ENCODE results near the gene SMAD6.

The SMAD6 gene

GRCh38 chr15:66721954-66722353 is 19.9 kb downstream of the SMAD6 start:
- DNase-seq: no peak

- DNase-seq: no peak
These were observed 20.9 kb downstream of the SMAD6 start for GRCh38 chr15:66722757-66723540.

GRCh38 chr15:66723826-66724731 is 22.0 kb downstream of the SMAD6 start:
- no peak for DNase-seq

GRCh38 chr15:66724732-66725463 is 22.9 kb downstream of the SMAD6 start:
- no peak for DNase-seq

- DNase-seq: no peak
These were observed 23.4 kb downstream of the SMAD6 start for GRCh38 chr15:66725464-66725785.

- DNase-seq: no peak
These were observed 24.4 kb downstream of the SMAD6 start for GRCh38 chr15:66726386-66726785.

- no peak for DNase-seq
These were observed 27.4 kb downstream of the SMAD6 start for GRCh38 chr15:66729331-66729951.

GRCh38 chr15:66730168-66731021 is 28.4 kb downstream of the SMAD6 start:
- no peak for DNase-seq

- DNase-seq: no peak
These were observed 31.9 kb downstream of the SMAD6 start for GRCh38 chr15:66733976-66734375.

- no peak for DNase-seq
These were observed 33.2 kb downstream of the SMAD6 start for GRCh38 chr15:66734961-66735908.

- no peak for DNase-seq
These were observed 33.9 kb downstream of the SMAD6 start for GRCh38 chr15:66735909-66736305.

GRCh38 chr15:66737243-66738010 is 35.4 kb downstream of the SMAD6 start:
- no peak for DNase-seq

- DNase-seq: no peak
These were observed 36.1 kb downstream of the SMAD6 start for GRCh38 chr15:66738116-66738515.

- no peak for DNase-seq
These were observed 36.6 kb downstream of the SMAD6 start for GRCh38 chr15:66738595-66738994.

- DNase-seq: no peak
These were observed 37.3 kb downstream of the SMAD6 start for GRCh38 chr15:66739287-66739686.

- no peak for DNase-seq
These were observed 38.8 kb downstream of the SMAD6 start for GRCh38 chr15:66740802-66741201.

GRCh38 chr15:66741646-66742045 is 39.6 kb downstream of the SMAD6 start:
- no peak for DNase-seq

GRCh38 chr15:66742286-66742685 is 40.2 kb downstream of the SMAD6 start:
- DNase-seq: no peak

GRCh38 chr15:66743204-66743603 is 41.2 kb downstream of the SMAD6 start:
- DNase-seq: no peak
